Neural progenitor cell (in vitro differentiated cells): ENCODE measurements around the gene NDUFAF8. TPM values are rescaled to one million over a fixed set of nuclear protein-coding genes. Genes with fewer than 3 reads are reported as not detected.

Experiments
- DNase-seq: peaks from one replicate; pipeline ENCODE4 v3.0.0-alpha.2; 2016; ENCODE audit warnings: low spot score
- H2AFZ ChIP-seq: fragments of 200-600 bp; sonication (generic); replicated peaks from 2 replicates; pipeline ENCODE4 v1.6.1; 2016; ENCODE audit warnings: antibody characterized with exemption
- H3F3A ChIP-seq: fragments of 200-600 bp; sonication (generic); 2 replicates; pipeline ENCODE4 v1.6.1; 2016; ENCODE audit warnings: antibody characterized with exemption, low read depth
- H3K27ac ChIP-seq: fragments of 200-600 bp; sonication (generic); 2 replicates; pipeline ENCODE4 v1.5.1; 2016; ENCODE audit warnings: mild to moderate bottlenecking
- H3K27me3 ChIP-seq: fragments of 200-600 bp; sonication (generic); 2 replicates; pipeline ENCODE4 v1.6.1; 2016; ENCODE audit warnings: mild to moderate bottlenecking, moderate library complexity
- H3K36me3 ChIP-seq: fragments of 200-600 bp; sonication (generic); 2 replicates; pipeline ENCODE4 v1.5.1; 2016
- H3K4me1 ChIP-seq: fragments of 200-600 bp; sonication (generic); 2 replicates; pipeline ENCODE4 v1.6.1; 2016; ENCODE audit warnings: mixed run types
- H3K4me2 ChIP-seq: fragments of 200-600 bp; sonication (generic); 2 replicates; pipeline ENCODE4 v1.6.1; 2016
- H3K4me3 ChIP-seq: fragments of 200-600 bp; sonication (generic); 2 replicates; pipeline ENCODE4 v1.5.1; 2016
- H3K79me2 ChIP-seq: fragments of 200-600 bp; sonication (generic); 2 replicates; pipeline ENCODE4 v1.6.1; 2016; ENCODE audit warnings: low read depth
- H3K9ac ChIP-seq: fragments of 200-600 bp; sonication (generic); 2 replicates; pipeline ENCODE4 v1.6.1; 2016
- H3K9me3 ChIP-seq: fragments of 200-600 bp; sonication (generic); 2 replicates; pipeline ENCODE4 v1.5.1; 2016; ENCODE audit warnings: low read depth
- H4K20me1 ChIP-seq: fragments of 200-600 bp; sonication (generic); 2 replicates; pipeline ENCODE4 v1.6.1; 2016; ENCODE audit warnings: low read depth
- H3K27ac Mint-ChIP-seq: 3 replicates; pipeline ENCODE4 v1.8.0; 2021; ENCODE audit warnings: mixed read lengths
- H3K27me3 Mint-ChIP-seq: 2 replicates; pipeline ENCODE4 v1.8.0; 2022; ENCODE audit warnings: low read depth, mild to moderate bottlenecking, inconsistent platforms, moderate library complexity, mixed read lengths; ENCODE audit not compliant: insufficient read depth
- H3K36me3 Mint-ChIP-seq: 3 replicates; pipeline ENCODE4 v1.8.0; 2021; ENCODE audit warnings: mixed read lengths
- H3K4me1 Mint-ChIP-seq: 3 replicates; pipeline ENCODE4 v1.8.0; 2021; ENCODE audit warnings: mixed read lengths
- H3K4me3 Mint-ChIP-seq: 3 replicates; pipeline ENCODE4 v1.8.0; 2021; ENCODE audit warnings: mild to moderate bottlenecking, moderate library complexity, mixed read lengths
- H3K9me3 Mint-ChIP-seq: 3 replicates; pipeline ENCODE4 v1.8.0; 2020; ENCODE audit warnings: mixed read lengths
- EZH2 ChIP-seq: fragments of 200-600 bp; sonication (generic); IDR thresholded peaks from 2 replicates; pipeline ENCODE4 v1.6.1; 2017; ENCODE audit warnings: antibody characterized with exemption, mild to moderate bottlenecking, moderate library complexity
- EZH2phosphoT487 ChIP-seq: fragments of 200-600 bp; sonication (generic); IDR thresholded peaks from 2 replicates; pipeline ENCODE4 v1.6.1; 2017; ENCODE audit warnings: antibody characterized with exemption
- total RNA-seq: library from RNA; depleted of rRNA; stranded (reverse); fragments of >200 nt; gene quantifications from 2 replicates; pipeline ENCODE4 v1.2.3, GENCODE V29; 2015; ENCODE audit warnings: low replicate concordance
- TF ChIP-seq, protein P1 (sequence below): fragments of 200-600 bp; sonication (generic); IDR thresholded peaks from 2 replicates; pipeline ENCODE4 v1.5.1; 2017; ENCODE audit warnings: antibody characterized with exemption, mild to moderate bottlenecking

The NDUFAF8 gene
- total RNA-seq, 1 donor from 2014 or later = 34.7 TPM

DNA sequence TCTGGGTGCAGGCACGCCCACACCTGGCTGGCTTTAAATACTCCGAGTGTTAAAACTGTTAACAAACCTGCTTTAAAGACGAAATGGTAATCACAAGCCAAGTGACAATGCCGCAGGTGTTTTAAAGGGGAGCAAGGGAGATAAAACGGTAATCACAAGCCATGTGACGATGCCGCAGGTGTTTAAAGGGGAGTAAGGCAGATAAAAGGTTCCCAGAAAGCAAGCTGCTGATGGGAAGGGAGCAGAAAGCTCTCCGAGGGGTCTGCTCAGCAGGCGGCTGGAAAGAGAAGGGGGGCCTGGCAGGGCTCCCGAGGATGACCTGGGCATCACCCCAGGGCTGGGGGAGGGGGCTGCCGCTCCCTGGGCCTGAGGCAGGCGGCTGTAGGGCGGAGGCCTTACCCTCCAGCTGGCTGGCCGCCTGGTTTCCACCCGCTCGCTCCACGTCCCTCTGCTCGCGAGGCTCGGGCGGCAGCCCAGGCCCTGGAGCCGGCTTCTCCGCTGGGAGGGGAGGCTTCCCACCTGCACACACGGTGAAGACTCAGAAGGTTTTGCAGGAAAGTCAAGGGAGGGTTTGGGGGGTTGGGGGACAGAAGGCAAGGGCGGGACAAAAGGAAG is 12.1 kb downstream of the NDUFAF8 start:
- no peaks in the 10 kb centered on the region for H3K79me2 ChIP-seq
- no peak overlapping the region for H3K4me3 ChIP-seq
- Mint-ChIP-seq H3K4me1 (peaks cover 35% of the 10 kb centered on the region), H3K27ac (no peak overlapping the region), H3K4me3 (no peak overlapping the region), H3K36me3 (peaks cover 8% of the 10 kb centered on the region), H3K9me3 (no peaks in the 10 kb centered on the region), H3K27me3 (peaks cover 8% of the 10 kb centered on the region)
- no peaks in the 10 kb centered on the region for H3K9me3 ChIP-seq
- H3K4me2 ChIP-seq = no peak overlapping the region
- TF ChIP-seq, protein P1, sequence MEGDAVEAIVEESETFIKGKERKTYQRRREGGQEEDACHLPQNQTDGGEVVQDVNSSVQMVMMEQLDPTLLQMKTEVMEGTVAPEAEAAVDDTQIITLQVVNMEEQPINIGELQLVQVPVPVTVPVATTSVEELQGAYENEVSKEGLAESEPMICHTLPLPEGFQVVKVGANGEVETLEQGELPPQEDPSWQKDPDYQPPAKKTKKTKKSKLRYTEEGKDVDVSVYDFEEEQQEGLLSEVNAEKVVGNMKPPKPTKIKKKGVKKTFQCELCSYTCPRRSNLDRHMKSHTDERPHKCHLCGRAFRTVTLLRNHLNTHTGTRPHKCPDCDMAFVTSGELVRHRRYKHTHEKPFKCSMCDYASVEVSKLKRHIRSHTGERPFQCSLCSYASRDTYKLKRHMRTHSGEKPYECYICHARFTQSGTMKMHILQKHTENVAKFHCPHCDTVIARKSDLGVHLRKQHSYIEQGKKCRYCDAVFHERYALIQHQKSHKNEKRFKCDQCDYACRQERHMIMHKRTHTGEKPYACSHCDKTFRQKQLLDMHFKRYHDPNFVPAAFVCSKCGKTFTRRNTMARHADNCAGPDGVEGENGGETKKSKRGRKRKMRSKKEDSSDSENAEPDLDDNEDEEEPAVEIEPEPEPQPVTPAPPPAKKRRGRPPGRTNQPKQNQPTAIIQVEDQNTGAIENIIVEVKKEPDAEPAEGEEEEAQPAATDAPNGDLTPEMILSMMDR = no peak
- TF ChIP-seq EZH2 (no peak), EZH2phosphoT487 (no peak)
- DNase-seq = no peak
- H3F3A ChIP-seq = peaks cover 23% of the 10 kb centered on the region
- H2AFZ ChIP-seq = no peak overlapping the region
- no peak overlapping the region for H3K9ac ChIP-seq
- H3K36me3 ChIP-seq = no peaks in the 10 kb centered on the region
- H3K4me1 ChIP-seq = peaks cover 5% of the 10 kb centered on the region
- H4K20me1 ChIP-seq = peaks cover 28% of the 10 kb centered on the region
- no peak overlapping the region for H3K27ac ChIP-seq
- no peaks in the 10 kb centered on the region for H3K27me3 ChIP-seq

DNA sequence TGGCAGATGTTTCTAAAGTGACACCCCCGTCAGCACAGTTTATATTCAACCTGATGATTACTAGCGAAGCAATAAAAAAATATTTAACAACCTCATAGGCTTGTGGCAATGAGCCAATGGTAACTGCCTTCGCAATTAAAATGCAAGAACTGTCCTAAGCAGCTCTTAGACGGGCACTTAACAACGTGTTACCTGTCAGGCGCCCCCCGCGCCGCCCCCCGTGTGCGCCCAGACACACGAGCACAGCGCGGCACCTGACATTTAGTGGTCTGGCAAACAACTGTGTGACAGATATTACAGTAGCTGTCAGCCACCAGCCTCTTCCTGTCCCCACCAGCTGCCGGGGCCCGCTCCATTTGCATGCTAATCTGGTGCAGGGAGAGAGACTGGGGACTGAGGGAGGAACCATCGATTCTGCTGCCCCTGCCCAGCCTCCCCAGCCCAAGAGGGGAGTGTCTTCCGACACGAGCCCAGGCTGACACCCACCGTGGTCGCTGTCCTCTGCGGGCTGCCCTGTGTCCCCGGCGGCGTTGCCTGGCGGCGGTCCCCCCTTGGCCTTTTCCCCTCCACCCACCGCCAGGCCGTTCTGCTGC is 12.7 kb downstream of the NDUFAF8 start:
- no peak overlapping the region for H2AFZ ChIP-seq
- Mint-ChIP-seq H3K9me3 (no peaks in the 10 kb centered on the region), H3K27ac (no peak overlapping the region), H3K4me3 (no peak overlapping the region), H3K36me3 (peaks cover 8% of the 10 kb centered on the region), H3K27me3 (peaks cover 8% of the 10 kb centered on the region), H3K4me1 (peaks cover 35% of the 10 kb centered on the region)
- no peak overlapping the region for H3K4me3 ChIP-seq
- H3F3A ChIP-seq = peaks cover 23% of the 10 kb centered on the region
- H3K9me3 ChIP-seq = no peaks in the 10 kb centered on the region
- H3K4me2 ChIP-seq = no peak overlapping the region
- H3K9ac ChIP-seq = no peak overlapping the region
- no peaks in the 10 kb centered on the region for H3K79me2 ChIP-seq
- no peak for DNase-seq
- H3K36me3 ChIP-seq = no peaks in the 10 kb centered on the region
- H3K27me3 ChIP-seq = no peaks in the 10 kb centered on the region
- TF ChIP-seq EZH2phosphoT487 (no peak), EZH2 (no peak)
- TF ChIP-seq, protein P1 = no peak
- peaks cover 28% of the 10 kb centered on the region for H4K20me1 ChIP-seq
- peaks cover 5% of the 10 kb centered on the region for H3K4me1 ChIP-seq
- no peak overlapping the region for H3K27ac ChIP-seq

DNA sequence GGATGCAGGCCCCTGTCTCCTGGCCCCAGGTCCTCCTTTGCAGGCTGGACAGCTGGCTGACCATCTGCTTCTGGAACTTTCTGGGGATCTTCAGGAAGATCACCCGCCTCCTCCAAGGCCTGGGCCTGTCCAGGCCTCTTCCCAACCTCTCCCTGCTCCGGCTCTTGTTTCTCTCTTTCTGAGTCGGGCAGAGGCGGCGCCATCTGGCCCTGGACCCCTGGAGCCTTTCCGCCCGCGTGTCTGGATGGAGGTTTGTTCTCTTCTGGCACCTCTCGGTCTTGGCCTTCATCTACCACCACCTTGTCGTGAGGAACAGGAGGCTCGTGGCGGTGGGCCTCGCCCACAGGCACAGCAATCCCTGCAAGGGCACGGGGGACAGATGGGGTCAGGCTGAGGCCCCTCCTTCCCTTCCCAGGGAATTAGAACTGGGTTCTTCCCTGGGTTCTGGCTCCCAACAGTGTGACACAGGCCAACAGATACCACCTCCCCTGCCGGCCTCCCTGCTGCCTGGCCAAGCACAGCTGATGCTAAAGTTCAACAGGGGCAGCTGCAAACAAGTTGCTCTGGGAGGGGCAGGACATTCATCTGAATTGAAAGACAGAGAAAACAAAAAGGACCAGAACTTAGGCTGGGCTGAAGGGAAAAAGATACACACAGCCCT is 13.3 kb downstream of the NDUFAF8 start:
- no peak overlapping the region for H3K9ac ChIP-seq
- Mint-ChIP-seq H3K4me3 (no peak overlapping the region), H3K27me3 (peaks cover 8% of the 10 kb centered on the region), H3K27ac (peak overlapping the region; percentile 83), H3K36me3 (peaks cover 8% of the 10 kb centered on the region), H3K9me3 (no peaks in the 10 kb centered on the region), H3K4me1 (peaks cover 37% of the 10 kb centered on the region)
- H3K4me1 ChIP-seq = peaks cover 5% of the 10 kb centered on the region
- H3F3A ChIP-seq = peaks cover 23% of the 10 kb centered on the region
- H2AFZ ChIP-seq = no peak overlapping the region
- no peaks in the 10 kb centered on the region for H3K9me3 ChIP-seq
- TF ChIP-seq EZH2 (no peak), EZH2phosphoT487 (no peak)
- TF ChIP-seq, protein P1 = no peak
- H3K79me2 ChIP-seq = no peaks in the 10 kb centered on the region
- no peak overlapping the region for H3K4me3 ChIP-seq
- H3K4me2 ChIP-seq = no peak overlapping the region
- H4K20me1 ChIP-seq = peaks cover 28% of the 10 kb centered on the region
- H3K27me3 ChIP-seq = no peaks in the 10 kb centered on the region
- no peak for DNase-seq
- H3K27ac ChIP-seq = no peak overlapping the region
- H3K36me3 ChIP-seq = no peaks in the 10 kb centered on the region
